Smooth muscle cell (in vitro differentiated cells): ENCODE data around the gene RANBP3. TPM values are rescaled to one million over a fixed set of nuclear protein-coding genes. Genes with fewer than 3 reads are reported as not detected.

Experiments
- DNase-seq: peaks from one replicate; lab custom pipeline; 2025; ENCODE audit not compliant: unreplicated experiment; lab: John Stamatoyannopoulos, UW
- H2AFZ ChIP-seq: fragments of 200-600 bp; sonication (generic); 2 replicates; pipeline ENCODE4 v1.6.0; 2016; ENCODE audit warnings: antibody characterized with exemption, low read depth, mild to moderate bottlenecking
- H3F3A ChIP-seq: fragments of 200-600 bp; sonication (generic); 2 replicates; pipeline ENCODE4 v1.6.0; 2017; ENCODE audit warnings: antibody characterized with exemption, low read depth
- H3K27ac ChIP-seq: fragments of 200-600 bp; sonication (generic); 2 replicates; pipeline ENCODE4 v1.5.1; 2016; ENCODE audit warnings: low read depth, mild to moderate bottlenecking
- H3K27me3 ChIP-seq: fragments of 200-600 bp; sonication (generic); 2 replicates; pipeline ENCODE4 v1.6.1; 2016; ENCODE audit warnings: low read depth, mild to moderate bottlenecking
- H3K36me3 ChIP-seq: fragments of 200-600 bp; sonication (generic); 2 replicates; pipeline ENCODE4 v1.5.1; 2016; ENCODE audit warnings: low read depth
- H3K4me1 ChIP-seq: fragments of 200-600 bp; sonication (generic); 2 replicates; pipeline ENCODE4 v1.5.1; 2016; ENCODE audit warnings: low read depth
- H3K4me2 ChIP-seq: fragments of 200-600 bp; sonication (generic); 2 replicates; pipeline ENCODE4 v1.6.0; 2016; ENCODE audit warnings: mild to moderate bottlenecking
- H3K4me3 ChIP-seq: fragments of 200-600 bp; sonication (generic); 2 replicates; pipeline ENCODE4 v1.5.1; 2016; ENCODE audit warnings: mild to moderate bottlenecking
- H3K79me2 ChIP-seq: fragments of 200-600 bp; sonication (generic); 2 replicates; pipeline ENCODE4 v1.6.0; 2016; ENCODE audit warnings: low read depth, mild to moderate bottlenecking
- H3K9ac ChIP-seq: fragments of 200-600 bp; sonication (generic); 2 replicates; pipeline ENCODE4 v1.6.0; 2016; ENCODE audit warnings: low read depth
- H3K9me3 ChIP-seq: fragments of 200-600 bp; sonication (generic); replicated peaks from 2 replicates; pipeline ENCODE4 v1.5.1; 2016; ENCODE audit warnings: low read depth
- H4K20me1 ChIP-seq: fragments of 200-600 bp; sonication (generic); 2 replicates; pipeline ENCODE4 v1.6.0; 2016; ENCODE audit warnings: low read depth
- WGBS: methylation state at CpG from one replicate; pipeline ENCODE4 v1.1.7; 2016; ENCODE audit warnings: low lambda C conversion rate; 5-methylcytosine and 5-hydroxymethylcytosine counted together
- polyA plus RNA-seq: library from polyadenylated mRNA; unstranded; fragments of >200 nt; fragmentation: Nextera tagmentation; extraction: Ambion mirVana; gene quantifications from 2 replicates; pipeline ENCODE4 v1.2.1, GENCODE V29; 2016
- total RNA-seq: library from RNA; depleted of rRNA; stranded (reverse); fragments of >200 nt; gene quantifications from 2 replicates; pipeline ENCODE4 v1.2.3, GENCODE V29; 2014
- TF ChIP-seq, protein P1 (sequence below): fragments of 200-600 bp; sonication (generic); IDR thresholded peaks from 2 replicates; pipeline ENCODE4 v1.5.1; 2017; ENCODE audit warnings: borderline replicate concordance, mild to moderate bottlenecking, antibody characterized with exemption; ENCODE audit not compliant: insufficient read depth, poor library complexity, severe bottlenecking

The RANBP3 gene
- total and polyA plus RNA-seq, 2 experiments from 2014 or later, result 13.4 to 65.8 TPM

DNA sequence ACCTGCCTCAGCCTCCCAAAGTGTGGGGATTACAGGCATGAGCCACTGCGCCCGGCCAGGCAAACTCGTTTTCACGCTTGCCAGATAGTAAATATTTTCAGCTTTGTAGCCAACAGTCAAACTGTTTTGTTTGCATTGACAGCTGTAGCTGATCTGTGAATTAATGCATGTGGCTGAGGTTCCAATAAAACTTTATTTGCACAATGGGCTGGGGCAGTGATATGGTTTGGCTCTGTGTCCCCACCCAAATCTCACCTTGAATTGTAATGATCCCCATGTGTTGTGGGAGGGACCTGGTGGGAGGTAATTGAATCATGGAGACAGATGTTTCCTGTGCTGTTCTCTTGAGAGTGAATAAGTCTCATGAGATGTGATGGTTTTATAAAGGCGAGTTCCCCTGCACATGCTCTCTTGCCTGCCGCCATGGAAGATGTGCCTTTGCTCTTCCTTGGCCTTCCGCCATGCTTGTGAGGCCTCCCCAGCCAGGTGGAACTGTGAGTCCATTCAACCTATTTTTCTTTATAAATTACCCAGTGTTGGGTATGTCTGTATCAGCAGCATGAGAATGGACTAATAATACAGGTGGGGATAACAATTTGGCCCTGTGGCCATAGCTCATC, 22.4 kb upstream of the RANBP3 start:
- H3K27ac ChIP-seq, result no peak overlapping the region
- H3K9me3 ChIP-seq, result no peaks in the 10 kb centered on the region
- no peaks in the 10 kb centered on the region for H3K36me3 ChIP-seq
- no peaks in the 10 kb centered on the region for H3K27me3 ChIP-seq
- H2AFZ ChIP-seq, result no peak overlapping the region
- no peaks in the 10 kb centered on the region for H3K4me1 ChIP-seq
- no peak overlapping the region for H3K4me3 ChIP-seq
- no peaks in the 10 kb centered on the region for H3K79me2 ChIP-seq
- no peak overlapping the region for H3K4me2 ChIP-seq
- no peaks in the 10 kb centered on the region for H3F3A ChIP-seq
- TF ChIP-seq, protein P1, sequence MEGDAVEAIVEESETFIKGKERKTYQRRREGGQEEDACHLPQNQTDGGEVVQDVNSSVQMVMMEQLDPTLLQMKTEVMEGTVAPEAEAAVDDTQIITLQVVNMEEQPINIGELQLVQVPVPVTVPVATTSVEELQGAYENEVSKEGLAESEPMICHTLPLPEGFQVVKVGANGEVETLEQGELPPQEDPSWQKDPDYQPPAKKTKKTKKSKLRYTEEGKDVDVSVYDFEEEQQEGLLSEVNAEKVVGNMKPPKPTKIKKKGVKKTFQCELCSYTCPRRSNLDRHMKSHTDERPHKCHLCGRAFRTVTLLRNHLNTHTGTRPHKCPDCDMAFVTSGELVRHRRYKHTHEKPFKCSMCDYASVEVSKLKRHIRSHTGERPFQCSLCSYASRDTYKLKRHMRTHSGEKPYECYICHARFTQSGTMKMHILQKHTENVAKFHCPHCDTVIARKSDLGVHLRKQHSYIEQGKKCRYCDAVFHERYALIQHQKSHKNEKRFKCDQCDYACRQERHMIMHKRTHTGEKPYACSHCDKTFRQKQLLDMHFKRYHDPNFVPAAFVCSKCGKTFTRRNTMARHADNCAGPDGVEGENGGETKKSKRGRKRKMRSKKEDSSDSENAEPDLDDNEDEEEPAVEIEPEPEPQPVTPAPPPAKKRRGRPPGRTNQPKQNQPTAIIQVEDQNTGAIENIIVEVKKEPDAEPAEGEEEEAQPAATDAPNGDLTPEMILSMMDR, result no peak
- no peak overlapping the region for H3K9ac ChIP-seq
- DNase-seq, result no peak
- WGBS, result 88% methylated on average over 7 of the region's 7 CpGs
- H4K20me1 ChIP-seq, result no peaks in the 10 kb centered on the region

DNA sequence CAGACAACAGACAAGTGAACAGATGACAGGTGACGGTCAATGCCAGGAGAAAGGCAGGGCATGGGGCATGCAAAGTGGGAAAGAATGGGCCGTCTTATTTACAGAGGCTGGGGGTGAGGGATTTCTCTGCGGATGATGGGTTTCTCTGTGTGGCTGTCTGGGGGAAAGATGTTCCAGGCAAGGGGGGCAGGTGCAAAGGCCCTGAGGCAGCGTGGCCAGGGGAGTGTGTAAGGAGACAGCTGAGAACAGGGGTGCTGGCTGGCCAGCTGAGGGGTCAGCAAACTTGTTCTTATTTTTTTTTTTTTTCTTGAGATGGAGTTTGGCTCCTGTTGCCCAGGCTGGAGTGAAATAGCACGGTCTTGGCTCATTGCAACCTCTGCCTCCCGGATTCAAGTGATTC, 21.8 kb upstream of the RANBP3 start:
- no peaks in the 10 kb centered on the region for H3K36me3 ChIP-seq
- no peaks in the 10 kb centered on the region for H3K9me3 ChIP-seq
- no peak overlapping the region for H3K9ac ChIP-seq
- H3F3A ChIP-seq, result no peaks in the 10 kb centered on the region
- 95% methylated on average over 6 of the region's 6 CpGs for WGBS
- TF ChIP-seq, protein P1, result no peak
- H3K4me1 ChIP-seq, result no peaks in the 10 kb centered on the region
- no peaks in the 10 kb centered on the region for H4K20me1 ChIP-seq
- DNase-seq, result no peak
- no peaks in the 10 kb centered on the region for H3K27me3 ChIP-seq
- H3K27ac ChIP-seq, result no peak overlapping the region
- no peak overlapping the region for H3K4me2 ChIP-seq
- no peaks in the 10 kb centered on the region for H3K79me2 ChIP-seq
- no peak overlapping the region for H3K4me3 ChIP-seq
- no peak overlapping the region for H2AFZ ChIP-seq

DNA sequence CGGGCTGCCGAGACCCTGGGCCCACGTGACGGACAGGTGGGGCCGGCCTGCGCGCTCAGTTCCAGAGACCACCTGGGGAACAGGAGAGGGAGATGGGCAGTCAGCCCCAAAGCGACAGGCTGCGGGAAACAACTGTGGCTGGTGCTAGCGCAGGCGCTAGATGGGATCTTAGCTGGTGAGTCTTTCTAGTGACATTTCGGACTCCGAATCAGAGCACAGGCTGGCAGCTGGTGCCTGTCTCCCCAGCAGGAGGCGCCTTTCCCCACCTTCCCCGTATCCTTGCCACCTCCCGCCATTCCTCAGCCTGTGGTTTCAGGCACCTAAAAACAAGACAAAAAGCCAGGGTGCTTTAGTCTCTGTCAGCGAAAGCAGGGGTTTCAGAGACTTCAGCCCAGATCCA, 19.4 kb upstream of the RANBP3 start:
- Histone ChIP-seq H3K9me3 (no peaks in the 10 kb centered on the region), H3K4me3 (no peak overlapping the region), H3K4me1 (no peaks in the 10 kb centered on the region), H3K27ac (no peak overlapping the region), H3K79me2 (no peaks in the 10 kb centered on the region), H2AFZ (no peak overlapping the region), H3K4me2 (no peak overlapping the region), H3K9ac (no peak overlapping the region), H3K27me3 (no peaks in the 10 kb centered on the region), H3K36me3 (no peaks in the 10 kb centered on the region), H4K20me1 (no peaks in the 10 kb centered on the region), H3F3A (no peaks in the 10 kb centered on the region)
- TF ChIP-seq, protein P1, result no peak
- DNase-seq, result no peak
- WGBS, result 76% methylated on average over 17 of the region's 17 CpGs
